DMS53 (cell line): Measurements from ENCODE around the gene KLK7.
"Not testable (repeated sequence)": the region's sequence is repeated elsewhere in the genome, so short reads cannot be mapped to it uniquely, and the experiment has no call there.

Experiments
- DNase-seq: peaks from one replicate; lab custom pipeline; 2025; lab: John Stamatoyannopoulos, UW

Gene KLK7

DNA sequence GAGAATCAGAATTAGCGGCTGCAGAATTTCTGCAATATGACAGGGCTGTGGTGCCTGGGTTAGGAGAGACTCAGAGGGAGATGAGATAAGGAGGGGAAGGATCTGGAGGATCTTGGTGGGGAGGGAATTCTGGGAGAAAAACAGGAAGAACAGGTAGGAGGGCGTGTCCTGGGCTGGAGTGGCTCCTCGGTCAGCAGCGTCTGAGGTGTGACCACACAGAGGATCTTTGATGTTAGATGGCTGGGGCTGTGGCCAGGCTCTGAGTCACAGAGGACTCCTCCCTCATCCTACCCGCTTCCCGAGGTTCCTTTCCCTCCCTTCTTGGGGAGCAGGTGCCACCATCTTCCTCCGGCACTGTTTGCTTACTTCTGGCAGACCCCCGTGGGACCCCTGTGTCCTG, 8.0 kb downstream of the KLK7 start:
- peak; percentile 57 for DNase-seq

DNA sequence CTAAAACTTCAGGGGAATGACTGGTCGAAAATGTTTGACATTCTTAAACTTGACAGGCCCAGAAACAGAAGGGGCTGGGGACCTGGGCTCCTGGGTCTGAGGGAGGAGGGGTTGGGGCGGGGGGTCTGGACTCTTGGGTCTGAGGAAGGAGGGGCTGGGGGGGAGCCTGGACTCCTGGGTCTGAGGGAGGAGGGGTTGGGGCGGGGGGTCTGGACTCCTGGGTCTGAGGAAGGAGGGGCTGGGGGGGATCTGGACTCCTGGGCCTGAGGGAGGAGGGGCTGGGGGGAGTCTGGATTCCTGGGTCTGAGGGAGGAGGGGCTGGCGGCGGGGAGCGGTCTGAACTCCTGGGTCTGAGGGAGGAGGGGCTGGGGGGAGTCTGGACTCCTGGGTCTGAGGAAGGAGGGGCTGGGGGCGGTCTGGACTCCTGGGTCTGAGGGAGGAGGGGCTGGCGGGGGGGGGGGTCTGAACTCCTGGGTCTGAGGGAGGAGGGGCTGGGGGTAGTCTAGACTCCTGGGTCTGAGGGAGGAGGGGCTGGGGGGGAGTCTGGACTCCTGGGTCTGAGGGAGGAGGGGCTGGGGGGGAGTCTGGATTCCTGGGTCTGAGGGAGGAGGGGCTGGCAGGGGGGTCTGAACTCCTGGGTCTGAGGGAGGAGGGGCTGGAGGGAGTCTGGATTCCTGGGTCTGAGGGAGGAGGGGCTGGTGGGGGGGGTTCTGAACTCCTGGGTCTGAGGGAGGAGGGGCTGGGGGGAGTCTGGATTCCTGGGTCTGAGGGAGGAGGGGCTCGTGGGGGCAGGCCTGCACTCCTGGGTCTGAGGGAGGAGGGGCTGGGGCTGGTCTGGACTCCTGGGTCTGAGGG, 8.8 kb downstream of the KLK7 start:
- DNase-seq, result no peak

DNA sequence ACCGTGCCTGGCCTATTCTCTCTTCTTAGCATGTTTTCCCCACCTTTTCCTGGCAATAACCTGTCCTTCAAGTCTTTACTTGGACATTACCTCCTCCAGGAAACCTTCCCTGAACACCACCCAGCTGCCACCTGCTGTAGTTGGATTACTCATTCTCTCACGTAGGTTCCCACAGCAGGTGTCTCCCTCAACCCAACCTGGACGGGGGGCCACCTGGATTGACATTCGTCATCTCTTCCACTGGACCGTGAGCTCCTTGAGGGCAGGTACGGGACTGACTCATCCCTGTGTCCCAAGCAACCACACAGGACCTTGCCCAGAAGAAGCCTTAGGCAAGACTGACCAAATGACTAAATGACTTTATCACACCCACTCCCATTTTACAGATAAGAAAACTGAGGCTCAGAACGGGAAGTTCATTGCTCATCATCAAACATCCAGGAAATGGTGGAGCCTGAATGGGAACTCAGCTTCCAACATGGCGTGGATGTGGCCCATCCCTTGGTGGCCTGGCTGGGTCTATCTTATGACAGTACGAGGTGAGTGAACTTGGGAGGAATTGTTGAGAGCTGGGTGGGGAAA, 10.8 kb downstream of the KLK7 start:
- DNase-seq, result peak; percentile 64

DNA sequence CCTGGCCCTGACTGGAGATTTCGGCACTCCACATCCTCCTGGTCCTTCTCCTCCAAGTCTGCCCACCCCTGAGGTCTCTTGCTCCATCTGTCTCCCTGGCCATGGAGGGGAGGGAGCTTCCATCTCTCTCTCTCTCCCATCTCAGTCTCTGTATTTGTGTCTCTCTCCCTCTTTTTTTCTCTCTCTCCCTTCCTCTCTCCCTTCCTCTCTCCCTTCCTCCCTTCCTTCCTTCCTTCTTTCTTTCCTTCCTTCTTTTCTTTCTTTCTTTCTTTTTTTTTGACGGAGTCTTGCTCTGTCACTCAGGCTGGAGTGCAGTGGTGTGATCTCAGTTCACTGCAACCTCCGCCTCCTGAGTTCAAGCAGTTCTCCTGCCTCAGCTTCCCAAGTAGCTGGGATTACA, 13.9 kb downstream of the KLK7 start:
- DNase-seq, result not testable (repeated sequence)

DNA sequence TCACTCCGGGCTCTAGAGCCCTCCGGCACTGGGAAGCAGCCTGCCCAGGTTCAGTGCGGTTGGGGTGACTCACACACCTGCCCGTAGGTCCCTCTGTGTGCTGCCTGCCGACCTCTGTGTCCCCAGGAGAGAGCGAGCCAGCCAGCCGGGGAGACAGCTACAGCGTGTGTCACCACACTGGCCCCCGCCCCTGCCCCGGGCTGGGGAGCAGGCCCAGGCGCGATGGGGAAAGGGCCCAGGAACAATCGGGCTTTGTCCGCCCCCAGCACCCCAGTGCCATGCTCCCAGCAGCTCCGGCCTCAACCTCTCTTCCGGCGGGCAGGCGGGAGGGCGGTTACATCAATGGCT, 14.3 kb downstream of the KLK7 start, which contains the start of gene KLK6:
KLK6 (minus strand) TSS at position 179 of the 348 bp plus-strand sequence. CDS start 1,487 bp downstream, outside the sequence.
- DNase-seq, result peak; percentile 36

DNA sequence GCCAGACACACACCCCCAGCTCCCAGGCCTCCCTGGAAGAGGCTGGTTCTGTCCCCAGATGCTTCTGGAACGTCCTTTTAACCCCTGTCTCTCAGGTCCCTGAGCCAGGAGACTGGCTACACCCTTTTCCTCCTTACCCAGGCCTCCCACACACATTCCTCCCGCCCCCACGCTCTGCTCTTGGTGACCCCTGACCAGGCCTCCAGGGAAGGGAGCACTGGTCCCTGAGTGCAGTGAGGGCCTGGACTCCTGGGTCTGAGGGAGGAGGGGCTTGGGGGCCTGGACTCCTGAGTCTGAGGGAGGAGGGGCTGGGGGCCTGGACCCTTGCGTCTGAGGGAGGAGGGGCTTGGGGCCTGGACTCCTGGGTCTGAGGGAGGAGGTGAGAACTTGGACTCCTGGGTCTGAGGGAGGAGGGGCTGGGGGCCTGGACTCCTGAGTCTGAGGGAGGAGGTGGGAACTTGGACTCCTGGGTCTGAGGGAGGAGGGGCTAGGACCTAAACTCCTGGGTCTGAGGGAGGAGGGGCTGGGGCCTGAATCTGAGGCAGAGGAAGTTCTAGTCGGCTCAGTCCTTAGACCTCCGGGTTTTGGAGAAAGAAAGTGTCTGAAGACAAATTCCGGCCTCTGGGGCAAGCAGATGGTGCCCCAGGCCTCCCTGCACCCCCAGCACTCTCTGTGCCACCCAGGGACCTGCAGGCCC, 14.9 kb downstream of the KLK7 start:
- no peak for DNase-seq

DNA sequence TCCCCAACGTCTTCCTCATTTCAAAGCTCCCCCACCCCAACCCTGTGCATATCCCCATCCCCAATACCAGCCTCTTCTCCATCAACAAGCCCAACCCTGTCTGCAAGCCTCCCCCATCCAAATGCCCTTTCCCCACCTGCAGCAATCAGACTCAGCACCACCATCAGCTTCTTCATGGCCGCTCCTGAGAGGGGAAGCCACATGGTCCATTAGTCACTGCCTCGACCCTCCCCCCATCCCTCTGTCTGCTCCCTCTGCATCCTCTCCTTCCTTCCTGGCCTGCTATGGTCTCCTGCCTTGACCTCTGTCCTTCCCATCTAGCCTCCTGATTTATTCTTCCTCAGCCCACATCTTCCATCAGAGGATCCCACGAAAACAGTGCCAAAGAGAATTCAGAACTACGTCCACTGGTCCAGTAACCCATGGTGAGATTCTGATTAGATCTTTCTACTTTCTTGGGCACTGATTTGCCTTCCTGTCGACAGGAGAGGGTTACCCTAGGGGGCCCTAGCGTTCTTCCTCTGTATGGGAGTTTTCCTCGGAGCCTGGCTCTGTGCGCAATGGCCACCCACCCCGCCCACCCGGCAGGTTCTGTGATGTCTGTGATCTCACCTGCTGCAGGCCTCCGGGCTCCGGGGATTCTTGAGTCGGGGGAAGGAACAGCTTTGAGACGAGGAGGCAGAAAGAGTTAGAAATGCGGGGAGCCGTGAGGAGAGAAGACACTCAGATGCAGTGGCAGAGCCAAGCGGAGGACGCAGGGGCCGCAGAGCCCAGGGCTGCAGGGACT, 15.6 kb downstream of the KLK7 start:
- no peak for DNase-seq

DNA sequence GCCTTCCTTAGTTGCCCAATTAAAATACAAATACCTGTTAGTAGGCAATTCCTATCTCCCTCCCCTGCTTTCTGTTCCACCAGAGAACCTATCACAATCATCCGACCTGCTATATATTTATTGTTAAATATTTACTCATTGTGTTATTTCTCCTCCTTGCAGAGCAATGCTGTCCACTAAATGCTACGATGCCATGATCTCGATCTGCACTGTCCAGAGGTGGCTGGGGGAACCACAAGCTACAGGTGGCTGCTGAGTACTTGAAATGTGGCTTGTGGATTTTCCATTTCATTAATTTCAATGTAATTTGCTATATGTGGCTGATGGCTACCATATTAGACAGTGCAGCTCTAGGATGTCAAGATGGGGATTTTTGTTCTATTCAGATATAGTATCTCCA, 19.5 kb downstream of the KLK7 start:
- no peak for DNase-seq

DNA sequence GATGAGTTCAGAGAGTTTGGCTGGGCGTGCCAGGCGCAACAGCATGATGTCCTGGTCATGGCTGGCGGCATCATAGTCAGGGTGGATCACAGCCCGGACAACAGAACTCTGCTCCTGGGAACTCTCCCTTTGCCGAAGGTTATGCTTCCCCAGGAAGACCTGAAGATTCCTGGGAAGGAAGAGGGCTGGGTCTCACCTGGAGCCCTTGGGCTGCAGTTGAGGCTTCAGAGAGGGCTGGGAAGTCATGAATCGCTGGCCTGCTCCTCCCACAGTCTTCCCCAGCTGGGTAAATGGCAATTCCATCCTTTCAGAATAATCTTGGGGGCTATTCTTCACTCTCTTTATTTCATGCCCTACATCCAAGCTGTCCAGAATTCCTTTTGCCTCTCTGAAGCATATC, 20.3 kb downstream of the KLK7 start:
- DNase-seq, result no peak

DNA sequence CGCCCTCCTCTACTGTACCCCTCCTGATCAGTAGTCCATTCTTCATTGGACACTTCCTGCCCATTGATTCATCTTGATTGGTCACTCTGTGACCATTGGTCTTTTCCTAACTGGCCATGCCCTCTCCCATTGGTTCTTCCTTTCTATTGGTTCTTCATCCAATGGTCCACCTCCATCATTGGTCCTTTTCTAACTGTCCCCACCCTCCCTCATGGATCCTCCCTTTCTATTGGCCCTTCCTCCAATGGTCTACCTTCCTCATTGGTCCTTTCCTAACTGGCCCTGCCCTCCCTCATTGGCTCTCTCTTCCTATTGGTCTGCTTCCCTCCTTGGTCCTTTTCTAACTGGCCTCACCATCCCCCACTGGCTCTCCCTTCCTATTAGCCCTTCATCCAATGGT, 21.5 kb downstream of the KLK7 start:
- DNase-seq, result no peak

DNA sequence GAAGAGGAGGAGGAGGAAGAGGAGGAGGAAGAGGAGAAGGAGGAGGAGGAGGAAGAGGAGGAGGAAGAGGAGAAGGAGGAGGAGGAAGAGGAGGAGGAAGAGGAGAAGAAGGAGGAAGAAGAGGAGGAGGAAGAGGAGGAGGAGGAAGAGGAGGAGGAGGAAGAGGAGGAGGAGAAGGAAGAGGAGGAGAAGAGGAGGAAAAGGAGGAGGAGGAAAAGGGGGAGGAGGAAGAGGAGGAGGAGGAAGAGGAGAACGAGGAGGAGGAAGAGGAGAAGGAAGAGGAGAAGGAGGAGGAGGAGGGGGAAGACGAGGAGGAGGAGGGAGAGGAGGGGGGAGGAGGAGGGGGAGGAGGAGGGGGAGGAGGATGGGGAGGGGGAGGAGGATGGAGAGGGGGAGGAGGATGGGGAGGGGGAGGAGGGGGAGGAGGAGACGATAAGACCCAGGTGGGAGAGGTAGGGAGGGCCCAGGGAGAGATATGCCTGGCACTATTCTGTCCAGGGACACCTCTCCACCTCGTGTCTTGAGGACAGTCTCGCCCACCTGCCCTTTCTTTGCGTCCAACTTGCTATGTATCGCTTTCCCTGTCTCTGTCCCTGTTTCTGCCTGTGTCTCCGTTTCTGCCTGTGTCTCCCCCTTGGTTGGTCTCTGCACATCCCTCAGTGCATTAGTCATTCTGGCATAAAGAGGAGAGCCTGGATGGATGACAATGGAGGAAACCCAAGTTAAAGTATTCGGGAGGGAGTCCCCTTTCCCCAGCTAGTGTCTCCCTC, 23.8 kb downstream of the KLK7 start:
- peak; percentile 37 for DNase-seq

DNA sequence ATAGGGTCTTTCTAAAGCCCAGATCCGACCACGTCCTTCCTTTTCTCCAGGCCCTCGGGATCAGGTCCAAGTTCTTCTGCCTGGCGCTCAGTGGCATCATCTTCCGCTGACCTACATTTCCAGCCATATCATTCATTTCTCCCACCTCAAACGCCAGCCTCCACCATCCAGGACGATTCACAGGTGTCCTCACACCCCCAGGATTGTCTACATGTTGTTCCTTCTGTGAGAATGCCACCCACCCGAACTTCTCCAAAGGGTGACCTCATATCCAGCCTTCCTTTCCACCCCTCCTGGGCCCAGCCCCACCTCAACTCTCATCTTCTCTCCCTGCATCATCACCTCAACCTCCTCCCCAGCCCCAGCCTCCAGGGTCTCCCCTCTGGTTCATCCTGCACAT, 26.1 kb downstream of the KLK7 start:
- DNase-seq, result no peak

DNA sequence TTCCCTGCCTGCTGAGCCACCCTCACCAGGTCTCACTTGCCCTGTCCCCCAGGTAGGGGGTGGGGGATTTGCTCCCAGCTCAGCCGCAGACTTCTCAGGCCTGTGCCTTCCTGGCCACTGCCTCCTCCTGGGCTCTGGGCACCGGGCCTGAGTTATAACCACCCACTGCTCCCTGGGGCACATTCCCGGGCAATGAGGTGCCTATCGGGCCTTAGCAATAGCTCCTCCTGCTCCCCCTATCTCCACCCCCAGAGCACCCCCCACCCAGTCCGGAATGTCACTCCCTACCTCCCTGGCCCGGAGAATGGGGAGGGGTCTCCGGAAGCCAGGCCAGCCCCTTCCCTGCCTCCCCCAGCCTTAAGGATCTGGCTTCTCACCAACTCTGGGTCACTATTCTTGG, 30.8 kb downstream of the KLK7 start, which contains the start of gene KLK5:
KLK5 (minus strand) TSS at position 129 of the 400 bp plus-strand sequence. CDS start 381 bp downstream, outside the sequence.
- no peak for DNase-seq

DNA sequence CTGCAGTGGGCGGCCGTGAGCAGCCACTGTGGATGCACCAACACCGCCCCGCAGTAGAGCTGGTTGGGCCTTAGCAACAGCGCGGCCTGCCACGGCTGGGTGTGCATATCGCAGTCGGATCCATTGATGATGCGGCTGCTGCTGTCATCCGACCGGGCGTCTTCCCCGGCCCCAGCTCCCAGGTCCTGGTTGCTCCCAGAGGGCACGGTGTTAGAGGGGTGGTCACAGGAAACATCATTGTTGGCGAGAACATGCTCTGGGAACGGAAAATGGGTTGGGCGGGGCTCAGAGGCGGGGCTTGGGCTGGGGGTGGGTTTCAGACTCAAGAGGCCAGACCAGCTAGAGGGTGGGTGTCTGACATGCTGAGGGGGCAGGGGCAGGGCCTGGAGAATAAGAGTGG, 33.9 kb downstream of the KLK7 start:
- no peak for DNase-seq

DNA sequence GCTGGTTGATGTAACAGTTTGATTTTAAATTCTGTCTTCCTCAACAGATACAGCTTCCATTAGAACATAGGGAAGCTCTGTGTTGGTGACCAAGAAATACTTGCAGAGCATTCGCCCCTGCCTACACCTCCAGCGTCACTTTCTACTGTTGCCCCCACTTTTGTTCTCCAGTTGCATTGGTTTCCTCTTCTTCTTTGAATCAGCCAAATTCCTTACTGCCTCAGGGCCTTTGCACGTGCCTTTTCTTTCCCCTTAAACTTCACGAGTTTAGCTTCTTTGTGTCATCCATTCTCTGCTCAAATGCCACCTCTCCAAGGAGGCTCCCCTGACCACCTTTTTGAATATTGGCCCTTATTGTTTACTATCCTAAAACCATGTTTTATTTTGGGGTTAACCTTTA, 36.6 kb downstream of the KLK7 start:
- no peak for DNase-seq

DNA sequence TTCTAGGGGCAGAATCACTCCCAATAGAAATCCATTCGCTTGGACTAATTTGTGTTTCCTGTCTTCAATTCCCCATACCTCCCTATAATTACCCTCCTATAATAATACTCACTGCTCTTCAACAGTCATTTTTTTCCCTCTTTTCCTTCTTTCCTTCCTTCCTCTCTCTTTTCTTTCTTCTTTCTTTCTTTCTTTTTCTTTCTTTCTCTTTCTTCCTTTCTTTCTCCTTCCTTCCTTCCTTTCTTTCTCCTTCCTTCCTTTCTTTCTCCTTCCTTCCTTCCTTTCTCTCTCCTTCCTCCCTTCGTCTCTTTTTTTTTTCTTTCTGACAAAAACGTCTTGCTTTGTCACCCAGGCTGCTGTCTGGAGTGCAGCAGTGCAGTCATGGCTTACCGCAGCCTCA, 38.9 kb downstream of the KLK7 start:
- no peak for DNase-seq

DNA sequence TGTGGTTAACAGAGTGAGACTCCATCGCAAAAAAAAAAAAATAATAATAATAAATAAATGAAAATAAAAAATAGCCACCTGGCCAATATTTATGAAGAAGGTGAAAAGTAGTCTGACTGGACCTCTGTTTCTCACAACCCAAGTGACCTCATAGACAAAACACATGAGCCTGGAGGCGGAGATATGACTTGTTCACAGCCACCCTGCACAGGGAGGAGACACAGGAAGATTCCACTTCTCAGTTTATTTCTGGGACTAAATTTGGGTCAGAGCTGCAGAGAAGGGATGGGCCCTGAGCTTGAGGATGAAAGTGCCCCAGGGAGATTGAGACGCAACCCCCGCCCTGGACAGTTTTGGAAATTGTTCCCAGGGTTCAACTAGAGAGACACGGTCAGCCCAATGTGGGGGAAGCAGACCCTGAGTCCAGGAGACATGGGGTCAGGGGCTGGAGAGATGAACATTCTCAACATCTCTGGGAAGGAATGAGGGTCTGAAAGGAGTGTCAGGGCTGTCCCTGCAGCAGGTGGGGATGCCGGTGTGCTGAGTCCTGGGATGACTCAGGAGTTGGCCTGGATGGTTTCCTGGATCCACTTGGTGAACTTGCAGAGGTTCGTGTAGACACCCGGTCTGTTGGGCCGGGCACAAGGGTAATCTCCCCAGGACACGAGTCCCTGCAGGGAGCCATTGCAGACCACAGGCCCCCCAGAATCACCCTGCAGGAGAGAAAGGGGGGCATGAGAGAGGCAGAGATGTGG, 40.5 kb downstream of the KLK7 start:
- no peak for DNase-seq

DNA sequence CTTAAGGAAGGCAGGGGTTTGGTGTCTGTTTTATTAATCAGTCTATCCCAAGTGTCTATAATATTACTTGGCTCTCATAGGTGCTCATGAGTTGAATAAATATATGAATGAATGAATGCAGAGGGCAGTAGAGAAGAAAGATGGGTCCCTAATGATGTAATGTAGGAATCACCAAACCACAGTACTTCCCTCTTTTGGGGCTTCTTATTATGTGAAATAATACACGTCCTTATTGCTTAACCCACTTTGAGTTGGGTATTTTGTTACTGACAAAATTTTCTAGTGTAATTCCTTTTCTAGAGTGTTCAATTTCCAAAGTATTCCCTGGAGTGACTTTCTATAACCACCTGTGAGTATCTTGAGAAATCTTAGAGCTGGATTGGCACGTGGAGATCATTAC, 44.1 kb downstream of the KLK7 start:
- DNase-seq, result no peak

DNA sequence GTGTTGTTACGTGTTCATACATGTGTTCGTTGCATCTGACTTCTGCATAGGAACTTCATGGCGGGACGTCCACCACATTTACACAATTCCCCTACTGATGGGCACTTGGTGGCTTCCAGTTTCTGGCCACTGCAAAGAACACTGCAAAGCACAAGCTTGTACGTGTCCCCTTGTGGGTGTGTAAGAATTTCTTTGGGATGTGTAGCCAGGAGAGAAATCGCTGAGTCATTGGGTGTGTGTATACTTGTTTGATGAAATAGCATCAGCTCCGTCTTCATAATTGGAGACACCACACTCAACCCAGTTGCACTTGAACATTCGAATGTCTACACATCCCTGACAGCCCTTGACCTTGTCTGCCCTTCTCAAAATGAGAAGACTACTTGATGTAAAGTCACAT, 50.1 kb downstream of the KLK7 start:
- DNase-seq, result peak; percentile 38

DNA sequence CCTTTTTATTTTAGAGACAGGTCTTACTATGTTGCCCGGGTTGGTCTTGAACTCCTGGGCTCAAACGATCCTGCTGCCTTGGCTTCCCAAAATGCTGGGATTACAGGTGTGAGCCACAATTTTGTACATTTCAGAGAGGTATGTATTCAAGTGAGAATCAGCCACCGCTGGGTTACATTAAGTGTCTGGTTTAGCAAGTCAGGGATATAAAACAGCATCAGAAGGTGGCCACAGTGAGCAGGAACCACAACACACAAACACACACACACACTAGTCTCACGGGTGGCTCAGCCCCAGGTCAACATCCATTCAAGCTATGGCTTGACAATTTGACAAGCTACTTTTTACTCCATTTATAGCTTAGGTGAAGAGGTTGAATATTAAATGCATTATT, 51.0 kb downstream of the KLK7 start:
- DNase-seq, result no peak
